Breast epithelium (tissue), 3 donors: ENCODE results near the gene AKAP7.

ENCODE experiments used
- CTCF ChIP-seq, 3 donors: fragments of 450-650 bp; IDR thresholded peaks; one replicate each; pipeline ENCODE4 v1.5.1; 2016 to 2017; ENCODE audit warnings: antibody characterized with exemption in 3 of 3, mild to moderate bottlenecking in 3 of 3, moderate library complexity in 3 of 3
- POLR2A ChIP-seq: fragments of 450-650 bp; IDR thresholded peaks from one replicate; pipeline ENCODE4 v1.6.1; 2016; ENCODE audit warnings: antibody characterized with exemption, mild to moderate bottlenecking, moderate library complexity
- POLR2AphosphoS5 ChIP-seq, 3 donors: sonication (generic); formaldehyde crosslinking; IDR thresholded peaks; one replicate each; pipeline ENCODE4 v1.6.1; 2017; ENCODE audit warnings: antibody characterized with exemption in 3 of 3

- no peak for TF ChIP-seq POLR2AphosphoS5 (IDR thresholded peaks at IDR 0.05)
- TF ChIP-seq CTCF (IDR thresholded peaks at IDR 0.05): no peak
- TF ChIP-seq POLR2A: no peak
Measured at GRCh38 chr6:131321589-131321988, 186.3 kb downstream of the AKAP7 start.
